B cell (primary cell): ENCODE measurements around the gene INTS7. TPM values are rescaled to one million over a fixed set of nuclear protein-coding genes. Genes with fewer than 3 reads are reported as not detected.

Experiments
- ATAC-seq: fragments of 200-7000 bp; cut with Tn5 transposase; one replicate; pipeline ENCODE4 v1.10.0; 2021; ENCODE audit warnings: low read depth, mild to moderate bottlenecking, moderate number of reproducible peaks, moderate library complexity
- CTCF ChIA-PET: fragments of 350-600 bp; sonication (Branson Sonifier 250); formaldehyde crosslinking; loops from one replicate; lab custom pipeline; 2021; ENCODE audit warnings: antibody characterized with exemption, inconsistent platforms; lab: Charles Lee
- POLR2A ChIA-PET: fragments of 350-600 bp; sonication (Branson Sonifier 250); formaldehyde crosslinking; loops from one replicate; lab custom pipeline; 2021; ENCODE audit warnings: antibody characterized with exemption; lab: Charles Lee
- DNase-seq: peaks from one replicate; pipeline ENCODE4 v3.0.0; 2013
- H2AFZ ChIP-seq: 2 replicates; pipeline ENCODE4 v1.6.1; 2012; ENCODE audit warnings: mild to moderate bottlenecking, low read depth, low read length; ENCODE audit not compliant: insufficient read depth, poor library complexity, severe bottlenecking
- H3K27ac ChIP-seq, 2 donors: 1 replicate in 1 of 2; 2 replicates in 1 of 2; pipeline ENCODE4 v1.5.1; 2012 to 2013; ENCODE audit warnings: low read length in 2 of 2, mild to moderate bottlenecking in 2 of 2, moderate library complexity in 1 of 2
- H3K27me3 ChIP-seq, 4 experiments: fragments of 200-600 bp in 1 of 4; sonication (generic) in 1 of 4; replicated peaks in 1 of 4; 1 replicate in 2 of 4; 2 replicates in 2 of 4; pipeline versions ENCODE4 v1.6.1 to v1.7.0; 2013 to 2016; ENCODE audit warnings: low read length in 3 of 4, mild to moderate bottlenecking in 2 of 4, mixed read lengths in 1 of 4, moderate library complexity in 1 of 4; ENCODE audit not compliant: insufficient read depth in 4 of 4, control insufficient read depth in 3 of 4; ENCODE audit errors: control extremely low read depth in 1 of 4
- H3K36me3 ChIP-seq, 2 experiments: replicated peaks in 1 of 2; 1 replicate in 1 of 2; 2 replicates in 1 of 2; pipeline versions ENCODE4 v1.6.1 to v1.7.1; 2013; ENCODE audit warnings: low read length in 1 of 2; ENCODE audit not compliant: insufficient read depth in 2 of 2, control insufficient read depth in 1 of 2; ENCODE audit errors: control extremely low read depth in 1 of 2, extremely low read depth in 1 of 2
- H3K4me1 ChIP-seq, 2 donors: fragments of 200-600 bp in 1 of 2; sonication (generic) in 1 of 2; 1 replicate in 1 of 2; 2 replicates in 1 of 2; pipeline versions ENCODE4 v1.5.1 to v1.6.1; 2013 to 2017; ENCODE audit warnings: low read length in 2 of 2; ENCODE audit not compliant: control insufficient read depth in 2 of 2, insufficient read depth in 2 of 2
- H3K4me2 ChIP-seq: replicated peaks from 2 replicates; pipeline ENCODE3; 2012; ENCODE audit warnings: mild to moderate bottlenecking, low read depth, low read length; ENCODE audit not compliant: poor library complexity, severe bottlenecking
- H3K4me3 ChIP-seq, 5 experiments: fragments of 200-600 bp in 1 of 5; sonication (generic) in 1 of 5; 1 replicate in 3 of 5; 2 replicates in 2 of 5; pipeline versions ENCODE4 v1.5.1 to v1.7.0; 2011 to 2016; ENCODE audit warnings: low read length in 4 of 5, mild to moderate bottlenecking in 4 of 5, low read depth in 2 of 5, control low read depth in 1 of 5, moderate library complexity in 1 of 5; ENCODE audit not compliant: insufficient read depth in 1 of 5; ENCODE audit errors: control extremely low read depth in 1 of 5, extremely low read depth in 1 of 5
- H3K79me2 ChIP-seq: fragments of 200-600 bp; sonication (generic); one replicate; pipeline ENCODE4 v1.6.0; 2016; ENCODE audit warnings: low read length; ENCODE audit not compliant: control insufficient read depth, insufficient read depth
- H3K9ac ChIP-seq: fragments of 200-600 bp; sonication (generic); 2 replicates; pipeline ENCODE4 v1.6.1; 2017; ENCODE audit warnings: mild to moderate bottlenecking, low read length, moderate library complexity
- H3K9me3 ChIP-seq, 3 donors: one replicate each; pipeline versions ENCODE4 v1.6.1 to v1.7.1; 2013; ENCODE audit warnings: low read length in 2 of 3; ENCODE audit not compliant: control insufficient read depth in 2 of 3, insufficient read depth in 1 of 3; ENCODE audit errors: control extremely low read depth in 1 of 3
- H4K20me1 ChIP-seq: 2 replicates; pipeline ENCODE4 v1.6.0; 2012; ENCODE audit warnings: mild to moderate bottlenecking, low read length; ENCODE audit not compliant: insufficient read depth, control insufficient read depth, poor library complexity, severe bottlenecking
- H3K27ac Mint-ChIP-seq: one replicate; pipeline ENCODE4 v1.8.0; 2021; ENCODE audit warnings: mixed read lengths
- H3K27me3 Mint-ChIP-seq: one replicate; pipeline ENCODE4 v1.8.0; 2021; ENCODE audit warnings: mixed read lengths
- H3K4me1 Mint-ChIP-seq: one replicate; pipeline ENCODE4 v1.8.0; 2021; ENCODE audit warnings: mixed read lengths
- H3K4me3 Mint-ChIP-seq: one replicate; pipeline ENCODE4 v1.8.0; 2021; ENCODE audit warnings: mixed read lengths
- H3K9me3 Mint-ChIP-seq: one replicate; pipeline ENCODE4 v1.8.0; 2022; ENCODE audit warnings: mixed read lengths; ENCODE audit not compliant: insufficient read depth
- CTCF ChIP-seq: fragments of 200-600 bp; IDR thresholded peaks from one replicate; pipeline ENCODE4 v1.8.0; 2022; ENCODE audit warnings: antibody characterized with exemption, mild to moderate bottlenecking
- EZH2 ChIP-seq: IDR thresholded peaks from 2 replicates; pipeline ENCODE4 v1.6.1; 2012; ENCODE audit warnings: borderline replicate concordance, low read depth, mild to moderate bottlenecking, moderate library complexity, low read length; ENCODE audit not compliant: insufficient read depth, poor library complexity, severe bottlenecking
- WGBS: methylation state at CpG from one replicate; pipeline ENCODE4 v1.1.5; 2013; ENCODE audit warnings: missing lambda C conversion rate; ENCODE audit not compliant: insufficient coverage; 5-methylcytosine and 5-hydroxymethylcytosine counted together
- intact Hi-C: fragments of 100-400 bp; cut with micrococcal nuclease; formaldehyde crosslinking; loops from one replicate; pipeline ENCODE4 v1.10.0; 2022
- polyA plus RNA-seq: library from polyadenylated mRNA; depleted of rRNA; stranded (reverse); fragments of >200 nt; gene quantifications from 2 replicates; pipeline ENCODE4 v1.2.3, GENCODE V29; 2012
- total RNA-seq, 2 donors: library from RNA; stranded (reverse); fragments of 120-200 nt in 1 of 2; gene quantifications; 1 replicate in 1 of 2; 2 replicates in 1 of 2; pipeline versions ENCODE4 v1.2.3 to v1.2.4, GENCODE V29; 2013 to 2022

Gene INTS7
- total and polyA plus RNA-seq, 2 donors (not counting 1 experiment from before 2014, with no cell fraction given) = 8.3 to 19.2 TPM

- no peak overlapping the region for H2AFZ ChIP-seq
- no CpG with 5 or more reads among the region's 2 CpGs for WGBS
- TF ChIP-seq CTCF (no peak), EZH2 (no peak)
- no peak overlapping the region for H3K4me3 Mint-ChIP-seq
- POLR2A ChIA-PET = no interaction called here
- CTCF ChIA-PET = no interaction called here
- ATAC-seq (no peak), DNase-seq (no peak)
- H3K4me2 ChIP-seq = no peak overlapping the region
- no peaks in the 10 kb centered on the region for H3K36me3 ChIP-seq
- no peaks in the 10 kb centered on the region for H3K9me3 ChIP-seq
- no peak overlapping the region for H3K27ac Mint-ChIP-seq
- no peaks in the 10 kb centered on the region for H4K20me1 ChIP-seq
- H3K27me3 ChIP-seq = peaks cover 0 to 4% (median 0%) of the 10 kb centered on the region in 4 experiments
- H3K79me2 ChIP-seq = no peaks in the 10 kb centered on the region
- H3K4me1 ChIP-seq = no peaks in the 10 kb centered on the region
- no peak overlapping the region for H3K27ac ChIP-seq
- H3K4me1 Mint-ChIP-seq = peaks cover 5% of the 10 kb centered on the region
- H3K4me3 ChIP-seq = no peak overlapping the region
- peaks cover 3% of the 10 kb centered on the region for H3K27me3 Mint-ChIP-seq
- H3K9ac ChIP-seq = no peak overlapping the region
- no peaks in the 10 kb centered on the region for H3K9me3 Mint-ChIP-seq
- intact Hi-C loops = no loop called here
Measured at GRCh38 chr1:211915924-211916323, 119.4 kb downstream of the INTS7 start.

DNA sequence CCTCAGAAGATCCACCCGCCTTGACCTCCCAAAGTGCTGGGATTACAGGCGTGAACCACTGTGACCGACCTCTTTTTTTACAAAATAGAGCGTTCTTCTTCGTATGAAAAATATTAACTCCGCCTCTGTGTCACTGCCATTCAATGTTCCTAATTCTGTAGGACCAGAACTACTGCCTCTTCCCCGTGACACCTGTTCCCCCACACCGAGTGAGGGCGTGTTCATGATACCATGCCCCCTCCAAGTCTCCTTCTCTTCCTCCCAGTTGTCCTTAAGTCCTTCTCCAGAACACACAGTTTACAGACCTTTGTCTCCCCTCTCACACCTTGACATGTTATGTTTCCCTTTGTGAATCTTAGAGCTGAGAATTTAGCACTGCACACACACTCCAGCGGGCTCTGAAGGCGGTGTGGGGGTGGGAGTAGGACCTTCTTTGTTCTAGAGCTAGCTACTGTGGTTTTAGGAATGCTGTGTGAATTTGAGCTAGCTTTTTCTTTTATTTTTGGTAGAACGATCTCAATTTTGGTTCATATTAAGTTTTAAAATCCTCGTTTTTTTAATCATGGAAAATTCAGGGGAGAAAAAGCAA is 122.4 kb downstream of the INTS7 start:
- Mint-ChIP-seq H3K4me3 (no peak overlapping the region), H3K4me1 (peaks cover 2% of the 10 kb centered on the region), H3K27me3 (peaks cover 3% of the 10 kb centered on the region), H3K27ac (no peak overlapping the region), H3K9me3 (no peaks in the 10 kb centered on the region)
- no peak overlapping the region for H2AFZ ChIP-seq
- intact Hi-C loops = no loop called here
- DNase-seq (no peak), ATAC-seq (no peak)
- ChIA-PET POLR2A (no interaction called here), CTCF (no interaction called here)
- H4K20me1 ChIP-seq = no peaks in the 10 kb centered on the region
- H3K27ac ChIP-seq = no peak overlapping the region
- no peaks in the 10 kb centered on the region for H3K79me2 ChIP-seq
- H3K4me3 ChIP-seq = no peak overlapping the region
- H3K27me3 ChIP-seq = peaks cover 0 to 4% (median 0%) of the 10 kb centered on the region in 4 experiments
- H3K9ac ChIP-seq = no peak overlapping the region
- peaks cover 0 to 5% (median 2%) of the 10 kb centered on the region in 3 donors for H3K9me3 ChIP-seq
- 96% methylated on average over 11 of the region's 13 CpGs for WGBS
- no peaks in the 10 kb centered on the region for H3K4me1 ChIP-seq
- H3K36me3 ChIP-seq = no peaks in the 10 kb centered on the region
- H3K4me2 ChIP-seq = no peak overlapping the region
- TF ChIP-seq EZH2 (no peak), CTCF (no peak)
